ENCODE results near the gene LNX2.

LNX2 gene

GRCh38 chr13:27578121-27579030 is 42.0 kb downstream of the LNX2 start:
- no peak for TF ChIP-seq CTCF (conservative IDR thresholded peaks at IDR 0.05)
- H3K27ac ChIP-seq = peak overlapping the region; percentile 66

GRCh38 chr13:27574661-27575060 is 45.7 kb downstream of the LNX2 start:
- H3K27ac ChIP-seq = no peak overlapping the region
- no peak for TF ChIP-seq CTCF (conservative IDR thresholded peaks at IDR 0.05)

GRCh38 chr13:27573265-27573664 is 47.1 kb downstream of the LNX2 start:
- TF ChIP-seq CTCF (conservative IDR thresholded peaks at IDR 0.05) = no peak
- H3K27ac ChIP-seq = peak overlapping the region; percentile 13; the same call in 1 of the 2 replicates

- no peak overlapping the region for H3K27ac ChIP-seq
These were observed 48.0 kb downstream of the LNX2 start for GRCh38 chr13:27572234-27572901.

GRCh38 chr13:27570906-27571305 is 49.4 kb downstream of the LNX2 start:
- no peak overlapping the region for H3K27ac ChIP-seq
- TF ChIP-seq CTCF (conservative IDR thresholded peaks at IDR 0.05) = no peak

More at GRCh38 chr13:27572234-27572901, 48.0 kb downstream of the LNX2 start:
- TF ChIP-seq CTCF (conservative IDR thresholded peaks at IDR 0.05) = no peak

- H3K27ac ChIP-seq = no peak overlapping the region
- TF ChIP-seq CTCF (conservative IDR thresholded peaks at IDR 0.05) = no peak
These were observed 50.9 kb downstream of the LNX2 start for GRCh38 chr13:27569405-27569804.

GRCh38 chr13:27565818-27566217 is 54.5 kb downstream of the LNX2 start:
- no peak for TF ChIP-seq CTCF (conservative IDR thresholded peaks at IDR 0.05)
- H3K27ac ChIP-seq = no peak overlapping the region
